IPS-NIHi11 (cell line): ENCODE data around the gene DBNDD1.
"Not testable (repeated sequence)": the region's sequence is repeated elsewhere in the genome, so short reads cannot be mapped to it uniquely, and the experiment has no call there.

ENCODE experiments used
- DNase-seq: peaks from one replicate; pipeline ENCODE4 v3.0.0; 2012; ENCODE audit warnings: mixed read lengths, low spot score

The DBNDD1 gene, protein sequence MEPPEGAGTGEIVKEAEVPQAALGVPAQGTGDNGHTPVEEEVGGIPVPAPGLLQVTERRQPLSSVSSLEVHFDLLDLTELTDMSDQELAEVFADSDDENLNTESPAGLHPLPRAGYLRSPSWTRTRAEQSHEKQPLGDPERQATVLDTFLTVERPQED

DNA sequence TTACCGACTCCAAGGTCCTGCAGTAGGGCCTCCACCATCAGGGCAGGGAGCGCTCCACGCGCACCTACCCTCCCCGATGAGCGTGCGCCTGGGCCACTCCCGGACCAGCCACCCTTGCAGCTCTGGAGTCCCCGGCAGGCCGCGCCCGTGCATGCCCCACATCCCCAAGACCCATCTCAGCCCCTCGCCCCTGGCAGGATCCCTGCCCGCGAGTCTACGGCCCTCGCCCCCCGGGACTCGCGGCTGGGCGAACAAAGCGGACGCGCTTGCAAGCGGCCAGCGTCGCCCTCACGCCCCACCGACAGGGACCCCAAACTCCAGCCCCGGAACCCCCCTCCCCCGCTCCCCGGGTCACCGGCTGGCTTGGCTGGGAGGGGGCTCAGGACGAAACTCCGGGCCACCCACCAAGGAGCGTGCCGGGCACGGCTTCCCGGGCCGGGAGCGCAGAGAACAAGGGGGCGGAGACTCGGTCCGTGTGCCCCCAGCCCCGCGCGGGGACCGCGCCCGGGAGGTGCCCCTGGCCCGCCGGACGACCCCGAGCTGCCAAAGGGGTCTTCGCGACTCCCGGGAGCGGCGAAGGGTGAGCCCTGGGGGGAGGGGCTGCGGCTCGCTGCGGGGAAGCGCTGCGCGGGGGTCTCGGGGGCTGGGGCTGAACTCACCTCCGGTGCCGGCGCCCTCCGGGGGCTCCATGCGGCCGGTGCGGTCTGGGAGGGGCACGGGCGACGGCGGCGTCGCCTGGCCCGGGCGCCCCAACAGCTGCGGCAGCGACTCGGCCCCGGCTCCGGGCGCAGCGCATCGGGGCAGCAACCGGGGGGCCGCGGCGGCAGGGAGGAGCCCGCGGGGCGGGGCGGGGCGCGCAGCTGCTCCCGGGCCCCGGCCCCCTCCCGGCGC is at the start of gene DBNDD1:
DBNDD1 (minus strand) TSS at position 805 of the 891 bp plus-strand sequence; CDS start at position 690, 115 bp downstream.
- no peak for DNase-seq

DNA sequence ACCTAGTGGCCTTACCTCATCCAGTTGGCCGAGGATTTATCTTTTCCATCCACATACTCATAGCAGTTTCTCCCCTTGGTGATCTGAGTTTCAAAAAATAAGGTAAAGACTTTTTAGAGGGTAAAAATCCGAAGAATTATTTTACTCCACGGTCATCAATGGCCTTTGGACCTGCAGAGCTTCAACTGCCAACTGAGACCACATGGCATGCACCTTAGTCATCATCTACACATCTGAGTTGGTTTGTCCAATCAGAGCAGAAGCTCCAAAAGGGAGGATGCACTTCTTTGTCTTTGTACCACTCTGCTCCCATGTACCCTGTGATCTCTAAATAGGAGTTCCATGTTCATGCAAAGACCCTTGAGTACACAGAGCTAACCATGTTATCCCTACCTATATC is 42.2 kb upstream of the DBNDD1 start:
- DNase-seq = no peak

GRCh38 chr16:90057738-90058173 is 38.5 kb upstream of the DBNDD1 start:
- DNase-seq = no peak

- not testable (repeated sequence) for DNase-seq
Measured at GRCh38 chr16:90056521-90056920, 37.3 kb upstream of the DBNDD1 start.

DNA sequence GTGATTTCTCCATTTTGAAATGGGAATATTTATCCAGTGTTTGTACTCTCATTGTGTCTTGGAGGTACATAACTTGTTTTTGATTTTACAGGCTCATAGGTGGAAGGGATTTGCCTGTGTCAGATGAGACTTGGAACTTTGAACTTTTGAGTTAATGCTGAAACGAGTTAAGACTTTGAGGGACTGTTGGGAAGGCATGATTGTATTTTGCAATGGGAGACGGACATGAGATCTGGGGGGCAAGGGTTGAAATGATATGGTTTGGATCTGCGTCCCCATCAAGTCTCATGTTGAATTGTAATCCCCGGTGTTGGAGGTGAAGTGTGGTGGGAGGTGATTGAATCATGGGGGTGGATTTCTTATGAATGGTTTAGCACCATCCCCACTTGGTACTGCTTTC is 36.1 kb upstream of the DBNDD1 start:
- DNase-seq = no peak

DNA sequence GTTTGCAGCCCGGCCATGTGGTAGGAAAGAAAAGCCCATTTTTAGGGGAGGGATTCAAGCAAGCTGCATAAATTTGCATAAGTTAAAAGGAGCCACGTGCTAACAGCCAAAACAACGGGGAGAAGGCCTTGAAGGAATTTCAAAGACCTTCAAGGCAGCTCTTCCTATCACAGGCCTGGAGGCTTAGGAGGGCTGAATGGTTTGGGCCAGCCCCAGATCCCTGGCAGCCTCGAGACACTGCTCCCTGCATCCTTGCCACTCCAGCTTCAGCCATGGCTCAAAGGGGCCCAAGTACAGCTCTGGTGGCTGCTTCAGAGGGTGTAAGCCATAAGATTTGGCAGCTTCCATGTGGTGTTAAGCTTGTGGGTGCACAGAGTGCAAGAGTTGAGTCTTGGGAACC is 35.3 kb upstream of the DBNDD1 start:
- DNase-seq = no peak

- DNase-seq = no peak
Measured at GRCh38 chr16:90053902-90054500, 34.7 kb upstream of the DBNDD1 start.

DNA sequence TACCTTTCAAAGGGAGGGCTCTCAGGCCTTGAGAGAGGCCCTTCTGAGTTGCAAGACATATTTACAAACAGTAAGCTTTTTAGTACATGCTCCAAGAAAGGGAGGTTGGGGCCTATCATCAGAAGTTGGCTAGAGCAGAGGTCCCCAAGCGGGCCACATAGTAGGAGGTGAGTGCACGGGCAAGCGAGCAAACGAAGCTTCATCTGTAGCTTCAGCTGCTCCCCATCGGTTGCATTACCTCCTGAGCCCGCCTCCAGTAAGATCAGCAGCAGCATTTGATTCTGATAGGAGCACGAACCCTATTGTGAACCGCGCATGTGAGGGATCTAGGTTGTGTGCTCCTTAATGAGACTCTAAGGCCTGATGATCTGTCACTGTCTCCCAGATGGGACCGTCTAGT is 31.7 kb upstream of the DBNDD1 start:
- DNase-seq = no peak

- DNase-seq = no peak
Measured at GRCh38 chr16:90048737-90049330, 29.6 kb upstream of the DBNDD1 start.

- no peak for DNase-seq
Measured at GRCh38 chr16:90048347-90048722, 29.1 kb upstream of the DBNDD1 start.

DNA sequence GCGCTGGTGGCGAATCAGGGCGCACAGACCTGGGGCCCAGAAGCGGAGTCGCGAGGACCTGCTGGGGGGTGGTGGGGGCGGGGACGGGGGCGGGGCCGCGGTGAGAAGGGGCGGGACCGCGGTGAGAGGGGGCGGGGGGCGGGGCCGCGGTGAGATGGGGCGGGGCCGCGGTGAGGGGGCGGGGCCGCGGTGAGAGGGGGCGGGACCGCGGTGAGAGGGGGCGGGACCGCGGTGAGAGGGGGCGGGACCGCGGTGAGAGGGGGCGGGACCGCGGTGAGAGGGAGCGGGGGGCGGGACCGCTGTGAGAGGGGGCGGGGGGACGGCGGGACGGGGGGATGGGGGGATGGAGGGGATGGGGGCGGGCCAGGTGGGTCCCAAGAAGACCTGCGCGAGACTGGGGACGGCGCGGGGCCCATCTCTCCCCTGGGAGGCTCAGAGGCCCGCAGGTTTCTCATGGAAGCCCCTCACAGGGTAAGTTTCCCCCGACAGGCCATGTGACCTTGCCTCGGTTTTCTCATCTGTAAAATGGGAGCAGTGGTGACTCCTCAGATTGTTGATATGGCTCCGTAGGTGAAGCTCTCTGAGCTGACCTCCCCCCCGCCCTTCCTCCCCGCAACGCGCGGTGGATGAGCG is 28.6 kb upstream of the DBNDD1 start:
- DNase-seq = peak; percentile 81

GRCh38 chr16:90046971-90047713 is 27.9 kb upstream of the DBNDD1 start:
- DNase-seq = peak; percentile 75

DNA sequence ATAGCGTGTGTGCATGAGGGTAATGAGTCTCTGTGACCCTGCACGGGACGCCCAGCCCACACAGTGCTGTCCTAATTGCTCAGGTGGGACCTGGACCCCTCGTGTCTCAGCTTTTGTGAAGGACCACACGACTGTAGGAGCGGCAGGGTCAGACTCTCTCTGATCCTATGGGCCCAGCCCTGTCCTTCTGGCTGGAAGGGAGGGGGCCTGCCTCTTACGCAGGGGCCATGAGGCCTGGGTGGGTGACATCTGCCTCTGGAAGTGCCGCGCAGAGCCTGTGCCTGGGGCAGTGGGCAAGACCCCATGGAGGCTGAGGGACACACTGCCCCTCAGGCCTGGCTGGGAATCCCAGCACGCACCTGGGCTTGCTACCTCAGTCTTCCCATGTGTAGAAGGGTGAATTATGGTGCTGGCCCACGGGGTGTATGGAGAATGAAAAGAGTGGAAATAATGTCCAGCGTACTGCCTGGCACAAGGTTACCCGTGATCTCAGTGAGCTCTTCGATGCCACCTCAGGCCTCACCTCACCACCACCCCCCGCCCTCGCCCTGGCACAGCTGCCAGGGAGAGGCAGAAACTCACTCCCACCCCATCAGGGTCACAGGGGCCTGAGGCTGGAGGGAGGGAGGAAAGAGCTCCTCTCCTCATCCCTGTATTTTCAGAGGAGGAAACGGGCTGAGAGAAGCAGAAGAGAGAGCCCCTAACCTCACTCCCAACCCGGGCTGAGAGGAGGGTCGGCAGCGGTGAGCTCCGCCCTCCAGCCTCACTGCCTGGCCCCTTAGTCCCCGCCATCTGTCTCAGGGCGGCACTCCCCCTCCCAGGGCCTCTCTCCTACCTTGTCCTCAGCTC is 27.1 kb upstream of the DBNDD1 start:
- peak; percentile 94 for DNase-seq

- DNase-seq = no peak
Measured at GRCh38 chr16:90044111-90044551, 24.9 kb upstream of the DBNDD1 start.

DNA sequence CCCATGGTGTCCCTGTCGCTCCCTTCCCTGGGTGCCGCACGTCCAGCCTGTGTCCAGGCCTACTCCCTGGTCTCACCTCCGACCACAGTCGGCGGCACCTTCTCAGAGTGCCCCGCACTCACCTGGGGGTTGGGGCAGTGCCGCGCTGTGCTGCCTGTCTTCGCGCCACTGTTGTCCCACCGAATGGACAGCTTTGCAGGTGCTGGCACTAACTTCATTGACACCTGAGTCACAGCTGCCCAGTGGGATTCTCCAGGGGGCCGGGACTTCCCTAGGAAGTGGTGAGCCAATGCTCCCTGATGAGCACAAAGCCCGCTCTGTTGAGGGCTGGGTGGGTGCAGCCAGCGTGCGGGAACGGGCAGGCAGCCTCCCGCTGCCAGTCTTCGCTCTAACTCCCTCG is 24.3 kb upstream of the DBNDD1 start:
- DNase-seq = no peak

DNA sequence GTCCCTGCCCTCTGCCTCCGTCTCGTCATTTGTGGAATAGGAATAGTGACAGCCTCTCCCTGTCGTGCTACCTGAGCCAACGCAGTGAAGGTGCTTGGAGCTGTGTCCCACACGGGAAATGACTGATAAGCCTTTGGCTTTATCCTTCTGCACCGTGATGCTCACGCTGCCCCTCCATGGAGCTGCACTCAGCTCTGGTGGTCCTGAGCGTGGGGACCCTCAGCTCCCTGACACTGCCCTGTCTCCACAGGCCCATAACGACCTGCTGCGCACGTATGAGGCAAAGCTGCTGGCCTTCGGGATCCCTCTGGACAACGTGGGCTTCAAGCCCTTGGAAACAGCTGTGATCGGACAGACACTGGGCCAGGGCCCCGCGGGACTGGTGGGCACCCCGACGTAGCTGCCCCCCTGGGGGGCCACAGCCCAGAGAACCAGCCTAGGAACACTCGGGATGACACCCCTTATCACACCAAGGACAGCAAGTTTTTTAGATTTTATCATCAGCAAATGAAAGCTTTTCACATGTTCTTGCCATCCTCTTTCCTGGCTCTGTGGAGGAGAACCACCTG is 23.8 kb upstream of the DBNDD1 start:
- DNase-seq = no peak

DNA sequence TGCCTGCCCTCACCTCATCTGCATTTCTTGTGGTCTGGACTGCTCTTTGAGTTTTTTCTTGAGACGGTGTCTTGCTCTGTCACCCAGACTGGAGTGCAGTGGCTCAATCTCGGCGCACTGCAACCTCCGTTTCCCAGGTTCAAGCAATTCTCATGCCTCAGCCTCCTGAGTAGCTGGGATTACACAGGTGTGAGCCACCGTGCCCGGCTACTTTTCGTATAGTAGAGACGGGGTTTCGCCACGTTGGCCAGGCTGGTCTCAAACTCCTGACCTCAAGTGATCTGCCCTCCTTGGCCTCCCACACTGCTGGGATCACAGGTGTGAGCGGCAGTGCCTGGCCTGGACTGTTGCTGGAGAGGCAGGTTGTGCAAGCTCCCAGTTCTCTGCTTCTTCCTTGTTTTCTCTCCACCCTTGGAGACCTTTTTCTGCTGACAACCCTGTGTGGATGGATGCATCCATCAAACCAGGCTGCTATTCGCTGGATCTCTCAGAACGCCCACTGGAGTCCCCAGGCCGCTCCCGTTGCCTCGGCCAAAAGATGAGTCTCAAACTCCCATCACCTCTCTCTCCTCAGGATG is 22.7 kb upstream of the DBNDD1 start:
- no peak for DNase-seq

GRCh38 chr16:90040152-90041023 is 21.1 kb upstream of the DBNDD1 start:
- DNase-seq = no peak

GRCh38 chr16:90037276-90037675 is 18.0 kb upstream of the DBNDD1 start:
- DNase-seq = no peak
